NCI-H526 (cell line): Measurements from ENCODE around the gene ARHGEF16.

Experiments
- DNase-seq, 2 experiments: peaks; one replicate each; lab custom pipeline; 2025; lab: John Stamatoyannopoulos, UW

Gene ARHGEF16

GRCh38 chr1:3438661-3439180 is 15.7 kb upstream of the ARHGEF16 start:
- DNase-seq, result no peak

- DNase-seq, result no peak
Observed at GRCh38 chr1:3439346-3440299, 14.8 kb upstream of the ARHGEF16 start.

DNA sequence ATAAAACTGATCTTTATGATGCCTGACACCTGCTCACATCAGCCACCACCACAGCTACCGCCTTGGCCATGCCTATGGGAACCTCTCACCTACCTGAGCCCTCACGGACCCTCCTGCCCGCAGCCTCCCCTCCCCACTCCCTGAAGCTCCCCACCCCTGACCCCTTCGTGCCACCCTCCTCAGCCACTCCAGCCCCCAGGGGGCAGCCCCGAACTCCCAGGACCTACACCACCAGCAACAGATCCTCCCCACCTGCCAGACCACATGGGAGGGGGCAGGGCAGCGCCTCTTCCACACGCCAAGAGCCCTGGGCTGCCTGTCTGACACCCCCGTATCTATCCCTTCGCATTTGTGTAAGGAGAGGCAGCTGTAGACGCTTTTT is 14.2 kb upstream of the ARHGEF16 start:
- no peak for DNase-seq

DNA sequence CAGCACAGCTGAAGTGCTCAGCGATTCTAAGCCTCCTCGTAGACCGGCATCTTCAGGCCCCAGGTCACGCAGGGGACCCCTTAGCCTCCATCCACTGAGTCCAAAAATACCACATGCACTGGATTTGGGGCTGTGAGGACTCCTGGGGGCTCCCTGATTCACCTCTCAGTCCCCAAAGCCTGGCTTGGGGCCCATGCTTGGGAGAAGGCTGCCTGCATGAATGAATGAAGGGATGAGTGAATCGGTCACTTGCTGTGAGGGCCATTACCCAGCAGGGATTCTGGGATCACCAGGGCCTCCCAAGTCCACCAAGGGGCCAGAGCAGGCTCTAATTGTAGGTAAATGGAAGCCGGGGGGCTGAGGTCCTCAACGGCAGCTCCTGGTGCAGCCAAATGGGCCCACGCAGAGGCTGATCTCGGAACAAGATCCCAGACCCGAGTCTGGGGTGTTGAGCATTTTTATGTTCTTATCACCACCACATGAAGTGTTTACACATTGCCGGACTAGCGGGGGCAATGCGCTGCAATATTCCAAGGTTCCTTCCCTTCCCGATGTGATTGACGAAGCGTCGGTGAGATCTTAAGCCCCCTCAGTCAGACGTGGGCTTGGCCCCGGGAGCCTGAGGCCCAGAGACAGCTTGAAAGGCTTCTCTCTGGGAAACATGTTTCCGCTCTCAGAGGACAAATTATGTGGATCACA is 13.6 kb upstream of the ARHGEF16 start:
- DNase-seq, result no peak

DNA sequence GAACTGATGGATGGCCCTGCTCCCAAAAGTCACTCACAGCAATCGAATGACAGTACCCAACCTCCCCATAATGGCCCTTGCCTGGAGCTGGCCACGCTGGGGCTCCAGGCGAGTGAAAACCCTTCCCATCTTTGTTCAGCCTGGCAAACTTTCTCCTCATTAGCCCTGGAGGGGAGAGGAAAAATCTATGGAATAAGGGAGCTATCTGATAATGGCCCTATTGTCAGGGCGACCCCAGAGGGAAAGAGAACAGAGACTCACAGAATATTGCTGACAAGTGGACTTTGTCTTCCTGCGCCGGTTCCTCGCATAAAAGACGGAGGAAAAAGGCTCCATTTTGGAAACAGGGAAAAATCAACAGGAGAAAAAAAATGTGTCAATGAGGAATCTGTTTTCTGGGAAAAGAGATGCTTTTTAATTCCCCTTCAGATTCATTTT is 13.0 kb upstream of the ARHGEF16 start:
- no peak for DNase-seq

DNA sequence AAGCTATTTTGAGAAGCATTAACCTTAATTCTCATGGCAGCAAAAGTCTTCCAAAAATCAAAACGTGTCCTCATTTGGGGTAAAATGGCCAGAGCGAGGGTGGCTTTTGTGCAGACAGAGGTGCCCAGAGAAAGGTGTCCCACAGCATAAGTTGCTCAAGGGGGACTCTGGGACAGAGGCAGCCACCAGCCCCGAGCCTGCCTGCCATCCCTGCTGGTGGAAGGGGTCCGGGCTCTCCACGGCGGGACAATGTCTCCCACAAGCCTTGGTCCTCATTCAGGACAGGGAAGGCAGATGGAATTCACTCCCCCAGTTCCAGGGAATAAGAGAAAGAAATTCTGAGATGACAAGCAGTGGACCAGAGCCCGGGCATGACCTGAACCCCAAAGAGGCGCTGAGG is 12.6 kb upstream of the ARHGEF16 start:
- no peak for DNase-seq

GRCh38 chr1:3442331-3442730 is 12.1 kb upstream of the ARHGEF16 start:
- no peak for DNase-seq

- DNase-seq, result no peak
Observed at GRCh38 chr1:3442901-3443300, 11.6 kb upstream of the ARHGEF16 start.

DNA sequence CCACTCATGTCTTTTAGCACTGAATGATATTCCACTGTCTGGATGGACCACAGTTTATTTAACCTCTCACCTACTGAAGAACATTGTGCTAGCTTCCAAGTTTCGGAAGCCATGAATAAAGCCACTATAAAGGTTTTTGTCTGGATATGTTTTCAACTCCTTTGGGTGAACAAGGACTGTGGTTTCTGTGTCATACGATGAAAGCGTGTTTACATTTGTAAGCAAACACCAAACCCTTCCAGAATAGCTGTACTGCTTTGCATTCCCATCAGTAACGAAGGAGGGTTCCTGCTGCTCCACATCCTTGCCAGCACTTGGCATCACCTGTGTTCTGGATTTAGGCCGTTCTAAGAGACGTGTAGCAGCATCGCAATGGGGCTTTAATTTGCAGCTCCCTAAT is 10.7 kb upstream of the ARHGEF16 start:
- DNase-seq, result peak; percentile 22 to 57

DNA sequence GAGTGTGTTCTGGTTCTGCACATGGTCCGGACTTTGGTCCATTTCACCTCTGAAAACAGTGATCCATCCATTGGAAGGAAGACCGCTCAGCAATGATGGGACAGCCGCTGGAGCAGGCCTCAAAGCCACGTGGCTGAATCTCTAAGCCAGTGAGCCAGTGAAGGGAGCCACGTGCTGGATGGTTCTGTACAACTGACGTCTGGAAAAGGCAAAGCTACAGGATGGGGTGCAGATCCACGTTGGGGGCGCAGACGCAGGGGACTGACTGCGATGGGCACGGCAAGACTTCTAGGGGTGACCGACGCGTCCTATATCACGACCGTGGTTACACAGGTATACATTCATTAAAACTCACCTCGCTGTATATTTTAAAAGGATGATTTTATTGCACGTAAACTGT is 10.2 kb upstream of the ARHGEF16 start:
- no peak for DNase-seq

DNA sequence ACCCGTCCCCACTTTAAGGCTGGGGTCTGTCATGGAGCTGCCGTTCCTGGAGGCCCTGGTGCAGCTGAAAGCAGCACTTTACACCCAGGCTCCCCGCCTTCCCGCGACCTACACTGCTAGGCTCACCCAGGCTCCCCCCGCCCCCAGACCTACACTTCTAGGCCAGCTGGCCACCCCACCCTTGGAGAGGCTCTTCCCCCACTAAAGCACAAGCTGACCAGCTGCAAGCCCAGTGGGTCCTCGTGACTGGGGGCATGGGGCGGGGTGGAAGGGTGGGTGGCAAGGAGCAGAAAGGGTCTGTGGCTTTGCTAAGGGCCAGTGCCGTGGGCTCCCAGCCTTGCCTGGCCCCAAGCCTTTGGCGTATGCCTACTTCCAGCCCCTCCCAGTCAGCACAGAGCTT is 9.7 kb upstream of the ARHGEF16 start:
- no peak for DNase-seq

DNA sequence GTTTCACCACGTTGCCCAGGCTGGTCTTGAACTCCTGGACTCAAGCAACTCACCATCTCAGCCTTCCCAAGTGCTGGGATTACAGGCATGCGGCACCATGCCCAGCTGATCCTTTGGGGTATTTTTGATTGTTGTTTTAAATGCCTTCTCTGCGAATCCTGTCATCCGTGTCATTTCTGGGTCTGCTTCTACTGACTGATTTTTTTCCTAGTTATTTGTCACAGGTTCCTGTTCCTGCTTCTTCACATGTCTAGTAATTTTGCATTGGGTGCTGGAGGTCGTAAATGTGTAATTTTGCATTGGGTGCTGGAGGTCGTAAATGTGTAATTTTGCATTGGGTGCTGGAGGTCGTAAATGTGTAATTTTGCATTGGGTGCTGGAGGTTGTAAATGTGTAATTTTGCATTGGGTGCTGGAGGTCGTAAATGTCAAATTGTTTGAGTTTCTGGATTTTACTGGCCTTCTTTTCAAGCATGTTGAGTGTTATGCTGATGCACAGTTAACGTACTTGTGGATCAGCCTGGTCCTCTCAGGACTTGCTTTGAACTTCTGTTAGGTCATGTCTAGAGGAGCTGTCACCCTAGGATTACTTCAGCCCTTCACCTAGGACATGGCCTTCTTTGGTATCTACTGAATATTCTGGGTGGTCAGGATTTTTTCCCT is 4.1 kb upstream of the ARHGEF16 start:
- peak in 1 of 2 experiments; percentile 9 for DNase-seq

DNA sequence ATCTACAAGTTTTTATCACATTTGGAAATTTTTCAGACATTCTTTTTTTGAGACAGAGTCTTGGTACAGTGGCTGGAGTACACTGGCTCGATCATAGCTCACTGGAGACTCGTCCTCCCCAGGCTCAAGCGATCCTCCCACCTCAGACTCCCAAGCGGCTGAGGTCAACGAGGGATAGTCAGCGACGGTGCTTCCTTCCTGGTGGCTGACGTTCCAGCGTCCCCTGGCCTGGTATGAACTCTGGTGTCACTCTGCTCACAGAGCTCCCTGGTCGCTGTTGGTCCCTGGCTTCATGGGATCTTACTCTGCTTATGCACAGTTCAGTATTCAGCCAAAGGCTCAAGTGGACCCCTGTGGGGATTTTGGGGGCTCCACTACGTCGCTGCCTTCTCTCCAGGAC is 3.5 kb upstream of the ARHGEF16 start:
- DNase-seq, result no peak

DNA sequence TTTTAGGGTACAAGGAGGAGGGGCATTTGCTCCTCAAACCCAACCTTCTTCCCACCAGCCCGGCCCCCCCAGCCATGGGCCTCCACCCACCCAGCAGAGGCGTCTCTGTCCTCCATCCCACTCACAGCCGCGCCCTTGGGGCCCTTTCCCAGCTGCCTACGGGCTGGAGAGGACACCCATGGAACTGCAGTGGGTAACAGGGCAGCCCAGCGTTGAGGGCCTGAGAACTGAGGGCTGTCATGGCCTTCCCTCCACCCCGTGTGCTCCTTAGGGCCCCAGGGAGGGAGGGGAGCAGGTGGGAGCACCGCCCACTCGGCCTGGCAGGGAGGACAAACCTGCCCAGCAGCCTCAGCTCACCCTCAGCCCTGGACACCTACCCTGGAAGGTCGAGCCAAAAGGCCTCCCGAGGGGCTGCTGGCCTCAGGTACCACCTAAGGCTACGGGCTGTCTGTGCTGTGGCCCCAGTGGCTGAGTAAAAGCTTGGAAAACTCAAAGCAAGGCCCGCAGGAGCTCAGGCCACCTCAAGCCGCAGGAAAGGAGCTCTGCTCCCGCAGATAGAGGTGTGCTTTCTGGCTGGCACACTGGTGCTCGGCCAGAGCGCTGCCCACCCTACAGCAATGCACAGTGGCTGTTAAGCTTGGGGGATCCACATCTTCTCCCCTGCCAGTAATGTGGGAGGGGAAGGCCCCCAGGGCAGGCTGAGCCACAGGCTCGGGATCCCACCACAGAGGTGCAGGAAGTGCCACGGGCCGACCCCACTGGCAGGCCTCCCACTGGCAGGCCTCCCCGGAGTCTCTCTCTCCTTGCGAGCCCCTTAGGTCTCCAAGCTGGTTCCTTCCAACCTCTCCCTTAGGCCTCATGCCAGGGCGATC is 2.2 kb upstream of the ARHGEF16 start:
- no peak for DNase-seq

- no peak for DNase-seq
Observed at GRCh38 chr1:3452866-3453175, 1.6 kb upstream of the ARHGEF16 start.

GRCh38 chr1:3453203-3453761 is 1.2 kb upstream of the ARHGEF16 start:
- peak; percentile 30 to 87 for DNase-seq

DNA sequence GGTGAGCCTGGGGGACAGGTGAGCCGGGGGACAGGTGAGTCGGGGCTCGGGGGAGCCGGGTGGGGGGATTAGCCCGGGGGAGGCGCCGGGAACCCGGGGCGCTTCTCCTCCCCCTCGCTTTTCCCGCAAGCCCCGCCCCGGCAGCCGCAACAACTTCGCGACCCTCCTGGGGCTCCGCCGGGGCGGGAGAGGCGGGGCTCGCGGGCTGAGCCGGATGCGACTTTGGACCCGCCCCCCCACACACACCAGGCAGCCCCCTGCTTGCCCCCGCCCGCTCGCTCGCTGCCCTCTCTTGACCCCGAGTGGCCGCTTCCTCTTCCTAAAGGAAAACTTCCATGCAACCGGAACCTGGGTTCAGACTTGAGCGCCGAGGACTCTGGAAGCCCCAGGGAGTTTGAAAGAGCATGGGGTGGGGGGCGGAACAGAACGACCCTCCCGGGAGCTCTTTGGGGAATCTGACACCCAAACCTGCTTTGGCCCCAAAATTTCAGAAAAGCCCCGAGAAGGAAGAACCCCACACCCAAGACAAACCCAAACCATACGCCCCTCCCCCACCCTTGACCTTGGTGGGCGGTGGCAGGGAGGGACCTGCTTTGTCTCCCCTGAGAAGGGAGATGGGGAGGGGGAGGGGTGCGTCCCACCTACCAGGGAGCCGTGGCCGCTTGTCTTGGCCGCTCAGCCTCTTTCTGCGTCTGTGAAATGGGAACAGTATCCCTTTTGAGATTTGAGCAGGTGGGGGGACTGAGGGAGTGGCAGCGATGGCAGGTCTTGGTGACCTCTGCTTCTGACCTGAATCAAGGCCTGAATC is 550 bp downstream of the ARHGEF16 start:
- DNase-seq, result peak in 1 of 2 experiments; percentile 77

DNA sequence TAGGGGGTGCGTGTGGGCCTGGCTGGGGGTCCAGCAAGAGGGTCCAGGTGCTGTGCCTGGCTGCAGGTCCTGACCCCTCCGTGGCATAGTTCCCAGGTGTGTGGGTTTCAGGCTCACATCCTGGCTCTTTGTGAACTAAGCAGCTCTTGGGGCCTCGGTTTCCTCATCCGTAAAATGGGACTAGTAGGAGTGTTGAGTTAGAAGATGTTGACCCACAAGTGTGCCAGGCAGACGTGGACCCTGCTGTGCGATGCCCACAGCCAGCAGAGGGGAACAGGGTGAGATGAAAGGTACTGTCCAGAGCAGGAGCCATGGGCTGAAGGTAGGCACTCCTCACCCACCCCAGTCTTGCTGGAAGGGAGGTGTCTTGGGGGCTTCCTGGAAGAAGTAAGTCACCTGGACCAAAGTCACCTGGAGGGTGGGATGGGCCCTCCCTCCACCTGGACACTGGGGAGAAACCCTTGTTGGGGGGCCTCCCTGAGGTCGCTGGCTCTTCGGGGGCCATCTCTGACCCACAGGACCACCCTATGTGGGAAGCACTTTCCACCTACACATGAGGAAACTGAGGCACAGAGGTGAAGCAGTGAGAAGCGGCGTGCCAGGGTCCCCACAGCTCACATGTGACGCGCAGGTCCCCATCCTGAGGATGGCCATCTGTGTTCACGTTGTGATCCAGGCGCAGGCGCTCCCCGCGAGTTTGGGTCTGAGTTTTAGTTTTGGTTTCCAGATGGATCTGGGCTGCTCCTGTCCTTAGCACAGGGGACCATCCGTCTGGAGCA is 1.4 kb downstream of the ARHGEF16 start:
- no peak for DNase-seq

GRCh38 chr1:3456449-3456963 is 2.0 kb downstream of the ARHGEF16 start:
- peak; percentile 68 to 89 for DNase-seq
